Globus pallidus (tissue), 1 donor: ENCODE measurements around the gene LRRC32.
"Not testable (repeated sequence)": the region's sequence is repeated elsewhere in the genome, so short reads cannot be mapped to it uniquely, and the experiment has no call there.

Experiments used
- DNase-seq: peaks from one replicate; pipeline ENCODE4 v3.0.0-alpha.2; 2015; ENCODE audit warnings: low spot score

LRRC32 gene

DNA sequence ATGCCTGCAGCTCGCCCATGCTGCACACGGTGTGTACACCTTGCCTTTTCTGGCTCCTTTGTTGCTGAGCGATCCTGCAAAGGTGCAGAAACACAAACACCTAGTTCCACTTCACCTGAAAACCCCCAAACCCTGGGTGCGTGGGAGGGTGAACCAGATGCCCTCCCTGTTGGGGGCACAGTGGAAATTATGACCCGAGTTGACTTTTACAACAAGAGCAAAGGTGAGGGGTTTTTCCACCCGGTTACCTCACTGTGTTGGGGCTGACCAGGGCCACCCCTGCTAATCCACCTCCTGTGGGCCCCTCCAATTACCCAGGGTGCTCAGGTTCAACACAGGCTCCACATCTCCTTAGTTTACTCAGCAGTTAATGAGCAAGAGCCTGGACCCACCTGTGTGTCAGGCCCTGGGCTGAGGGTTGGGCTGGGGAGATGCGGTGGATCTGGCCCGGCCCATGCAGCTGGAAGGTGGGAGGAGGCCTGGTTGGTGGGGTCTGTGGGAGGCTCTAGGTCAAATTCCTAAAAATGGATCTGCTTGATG is 42.1 kb downstream of the LRRC32 start:
- no peak for DNase-seq

- no peak for DNase-seq
Observed at GRCh38 chr11:76627606-76628005, 42.9 kb downstream of the LRRC32 start.

DNA sequence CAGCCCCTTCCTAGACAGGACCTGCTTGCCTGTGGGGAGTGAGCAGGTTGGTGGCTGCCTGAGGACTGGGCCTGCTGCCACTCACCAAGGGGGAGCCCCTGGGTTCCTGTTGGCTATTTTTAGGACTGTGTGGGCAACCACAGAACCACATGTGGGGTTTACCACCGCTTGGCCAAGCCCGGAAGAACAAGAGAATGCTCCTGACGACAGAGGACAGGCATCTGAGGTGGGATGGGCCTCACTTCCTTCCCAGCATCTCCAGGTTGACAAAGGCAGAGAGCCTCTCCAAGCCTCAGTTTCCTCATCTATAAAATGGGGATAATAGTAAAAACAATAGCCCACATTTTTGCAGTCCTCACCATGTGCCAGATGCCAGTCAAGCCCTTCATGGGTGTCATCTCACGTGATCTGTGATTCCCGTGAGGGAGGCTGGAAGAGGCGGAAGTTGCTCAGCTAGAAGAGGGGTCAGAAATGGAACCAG is 43.6 kb downstream of the LRRC32 start:
- DNase-seq: no peak

DNA sequence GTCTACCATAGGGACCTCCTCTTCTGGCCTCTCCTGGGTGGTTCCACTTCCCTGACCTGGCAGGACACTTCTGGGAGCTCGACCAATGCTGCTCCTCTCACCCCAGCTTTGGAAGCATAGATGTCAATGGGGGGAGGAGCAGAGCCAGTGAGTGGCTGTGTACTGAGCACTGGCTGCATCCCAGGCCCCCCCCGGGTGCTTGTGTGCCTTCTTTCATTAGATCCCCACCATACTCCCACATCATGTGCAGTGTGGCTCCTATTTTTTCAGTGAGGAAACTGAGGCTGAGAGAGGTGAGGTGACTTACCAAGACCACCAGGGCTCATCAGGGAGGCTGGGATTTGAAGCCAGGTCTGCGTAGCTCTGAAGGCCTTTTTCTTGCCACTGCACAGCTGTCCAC is 44.3 kb downstream of the LRRC32 start:
- no peak for DNase-seq

- DNase-seq: no peak
Observed at GRCh38 chr11:76625472-76626186, 44.9 kb downstream of the LRRC32 start.

- DNase-seq: no peak
Observed at GRCh38 chr11:76624500-76625379, 45.8 kb downstream of the LRRC32 start.

DNA sequence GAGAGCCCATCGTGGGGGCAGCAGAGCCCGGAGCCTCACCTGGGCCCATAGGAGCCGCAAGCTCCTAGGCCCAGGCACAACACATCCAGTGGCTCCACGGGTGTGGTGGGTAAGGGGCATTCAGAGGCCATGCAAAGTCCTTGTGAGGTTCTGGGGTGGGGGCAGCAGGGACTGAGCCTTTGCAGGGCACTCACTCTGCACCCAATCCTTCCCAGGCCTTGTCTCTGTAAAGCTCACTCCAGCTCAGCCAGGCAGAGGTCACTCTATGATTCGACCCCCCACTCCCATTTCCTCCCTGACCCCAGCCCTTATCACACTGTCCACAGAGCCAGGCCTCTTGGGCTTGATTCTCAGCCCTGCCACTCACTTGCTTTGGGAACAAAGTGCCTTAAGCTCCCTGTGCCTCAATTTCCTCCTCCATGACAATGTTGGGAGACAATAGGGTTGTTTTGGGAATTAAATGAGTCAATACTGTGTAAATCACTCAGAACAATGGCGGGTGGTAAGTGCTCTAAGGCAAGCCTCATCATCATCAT is 46.6 kb downstream of the LRRC32 start:
- no peak for DNase-seq

- no peak for DNase-seq
Observed at GRCh38 chr11:76623171-76623883, 47.2 kb downstream of the LRRC32 start.

DNA sequence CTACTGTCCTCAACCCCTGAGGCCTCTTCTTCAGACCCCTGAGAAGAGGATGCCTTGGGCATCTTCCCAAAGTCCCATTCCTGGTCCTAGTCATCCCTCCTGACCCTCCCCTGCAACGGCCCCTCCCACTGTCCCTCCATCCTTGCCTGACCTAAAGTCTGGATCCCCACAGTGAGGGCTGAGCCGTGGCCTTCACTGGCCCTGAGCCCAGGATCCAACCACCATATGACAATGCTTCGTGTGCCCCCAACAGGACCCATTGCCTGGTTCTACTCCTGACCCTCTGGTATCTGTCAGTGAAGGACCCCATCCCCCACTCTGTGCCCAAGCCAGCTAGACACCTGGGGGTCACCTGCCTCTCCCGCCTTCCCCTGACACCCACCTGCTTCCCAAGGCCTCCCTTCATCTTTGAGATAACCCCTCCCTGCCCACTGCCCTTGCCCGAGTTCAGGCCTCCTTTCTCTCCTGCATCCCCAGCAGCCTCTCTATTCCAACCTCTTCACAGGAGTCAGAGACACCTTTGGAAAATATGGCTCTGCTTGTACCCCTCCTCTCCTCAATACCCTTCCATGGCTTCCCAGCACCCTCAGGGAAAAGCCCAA is 48.0 kb downstream of the LRRC32 start:
- no peak for DNase-seq

DNA sequence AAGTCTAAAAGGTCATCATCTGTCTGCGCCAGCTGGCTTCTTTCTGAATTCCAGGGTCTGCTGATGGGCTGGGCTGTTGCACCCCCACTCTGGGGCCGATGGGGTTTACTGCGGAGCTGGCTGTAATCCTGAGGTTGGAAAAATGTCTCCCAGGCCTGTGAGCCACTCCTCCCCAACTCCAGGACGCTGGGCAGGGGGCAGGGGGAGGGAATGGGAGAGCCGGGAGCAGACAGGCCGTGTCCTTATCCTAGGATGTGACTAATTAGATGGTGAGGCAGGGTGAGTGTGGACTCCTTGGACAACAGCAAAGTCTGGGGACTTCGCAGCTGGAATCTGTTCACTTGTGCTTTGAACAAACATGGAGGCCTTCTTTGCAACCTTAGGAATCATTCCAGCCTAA is 48.7 kb downstream of the LRRC32 start:
- DNase-seq: no peak

DNA sequence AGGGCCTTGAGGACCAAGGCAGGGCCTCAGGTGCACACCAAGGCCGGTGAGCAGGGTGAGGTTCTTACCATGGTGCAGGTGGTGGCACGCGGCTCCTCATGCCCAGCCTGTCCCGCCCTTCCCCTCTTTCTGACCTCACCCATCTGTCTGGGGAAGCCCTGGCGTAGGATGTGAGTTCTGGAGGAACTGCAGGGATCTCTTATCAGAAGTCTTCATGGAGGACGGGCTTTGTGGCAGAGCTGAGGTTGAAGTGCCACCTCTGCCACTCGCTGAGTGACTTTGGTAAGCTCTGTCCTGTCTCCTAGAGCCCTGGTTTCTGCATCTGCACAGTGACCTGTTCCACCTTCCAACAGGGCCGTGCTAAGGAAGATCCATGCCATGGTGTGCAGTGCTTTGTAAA is 49.1 kb downstream of the LRRC32 start:
- no peak for DNase-seq

DNA sequence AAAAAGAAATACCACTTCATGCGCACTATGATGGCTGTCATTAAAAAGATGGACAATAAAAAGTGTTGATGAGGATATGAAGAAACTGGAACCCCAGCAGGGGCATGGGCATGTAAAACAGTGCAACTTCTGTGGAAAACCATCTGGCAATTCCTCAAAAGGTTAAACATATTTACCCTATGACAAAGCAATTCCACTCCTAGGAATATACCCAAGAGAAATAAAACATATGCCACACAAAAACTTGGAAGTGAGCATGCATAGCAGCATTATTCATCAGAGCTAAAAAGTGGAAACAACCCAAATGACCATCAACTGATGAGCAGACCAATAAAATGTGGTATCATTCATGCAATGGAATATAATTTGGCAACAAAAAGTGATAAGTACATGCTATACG is 50.1 kb downstream of the LRRC32 start:
- DNase-seq: no peak

- not testable (repeated sequence) for DNase-seq
Observed at GRCh38 chr11:76619801-76620200, 50.7 kb downstream of the LRRC32 start.

- no peak for DNase-seq
Observed at GRCh38 chr11:76617553-76618265, 52.8 kb downstream of the LRRC32 start.

DNA sequence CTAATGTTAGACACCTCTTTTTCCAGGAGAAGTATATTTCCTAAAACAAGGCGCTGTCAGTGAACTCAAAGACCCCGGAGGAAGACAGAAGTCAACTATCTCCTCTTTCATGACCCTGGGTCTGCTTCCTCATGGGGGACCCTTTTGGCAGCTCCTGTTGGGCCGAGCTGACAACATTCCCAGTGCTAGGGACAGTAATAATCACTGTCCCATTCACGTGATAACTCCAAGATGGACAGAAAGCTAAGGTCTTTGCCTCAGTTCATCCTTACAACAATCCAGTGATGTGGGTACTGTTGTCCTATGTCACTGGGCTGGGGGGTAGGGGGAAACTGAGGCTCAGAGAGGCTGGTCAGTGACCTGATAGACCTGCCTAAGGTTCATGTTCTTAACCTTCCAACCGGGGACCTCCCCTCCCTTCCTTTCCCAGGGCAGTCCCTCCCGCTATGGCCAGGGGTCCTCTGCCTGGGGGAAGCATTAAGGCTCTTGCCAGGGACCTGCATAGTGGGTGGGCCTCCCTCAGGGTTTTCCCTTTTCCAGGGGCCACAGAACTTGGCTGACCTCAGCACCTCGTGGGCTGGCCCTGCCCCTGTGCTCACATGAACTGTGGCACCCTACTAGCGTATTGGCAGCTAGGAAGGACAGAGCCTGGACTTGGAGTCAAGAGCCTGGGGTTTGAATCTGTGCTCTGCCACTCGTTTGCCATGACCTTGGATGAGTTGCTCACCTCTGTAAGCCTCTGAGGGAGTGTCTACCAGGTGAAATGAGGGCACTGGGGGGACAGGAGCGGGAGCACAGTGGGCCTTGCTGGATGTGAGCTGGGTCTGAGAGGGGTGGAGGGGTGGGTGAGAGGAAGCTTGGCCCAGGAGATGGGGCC is 53.6 kb downstream of the LRRC32 start:
- DNase-seq: no peak

DNA sequence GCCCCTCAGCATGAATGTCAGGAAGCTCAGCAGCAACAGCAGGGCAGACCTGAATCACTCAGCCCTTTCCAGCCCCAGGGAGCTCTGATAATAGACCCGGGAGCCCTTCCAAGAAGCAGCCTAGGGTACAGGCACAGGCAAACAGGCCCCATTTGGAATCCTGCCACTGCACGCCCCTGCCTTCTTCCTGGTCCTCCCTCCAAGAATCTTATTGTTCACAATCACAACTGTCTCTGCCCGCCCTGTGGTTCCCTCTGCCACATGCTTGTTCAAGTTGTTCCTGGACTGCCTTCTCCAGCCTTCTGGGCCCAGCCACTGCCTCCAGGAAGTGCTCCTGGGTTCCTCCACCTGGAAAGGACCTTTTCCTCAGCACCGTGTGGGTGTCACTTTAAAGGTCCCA is 54.6 kb downstream of the LRRC32 start:
- DNase-seq: no peak

GRCh38 chr11:76614471-76615179 is 55.9 kb downstream of the LRRC32 start:
- no peak for DNase-seq

GRCh38 chr11:76613901-76614300 is 56.6 kb downstream of the LRRC32 start:
- DNase-seq: no peak

DNA sequence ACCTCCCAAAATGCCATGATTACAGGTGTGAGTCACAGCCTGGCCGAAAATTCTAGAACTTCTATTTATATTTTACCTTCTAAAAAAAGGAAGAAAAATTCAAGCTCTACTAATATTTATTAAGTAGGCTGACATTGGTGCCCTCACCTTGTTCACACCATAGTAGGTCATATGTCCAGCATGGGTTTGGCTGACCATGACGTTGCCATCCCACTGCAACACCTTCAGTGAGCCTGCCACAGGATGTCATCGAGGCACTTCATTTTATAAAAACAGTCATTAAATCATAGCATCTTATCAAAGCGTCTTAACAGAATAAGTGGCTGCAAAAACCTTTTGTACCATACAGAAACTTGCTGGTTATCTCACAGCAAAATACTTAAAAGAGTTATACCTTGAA is 58.3 kb downstream of the LRRC32 start:
- DNase-seq: no peak
